GM18517 (cell line): Measurements from ENCODE around the gene ARL15.
"Not testable (repeated sequence)": the region's sequence is repeated elsewhere in the genome, so short reads cannot be mapped to it uniquely, and the experiment has no call there.

ENCODE experiments used
- ATAC-seq: cut with Tn5 transposase; IDR thresholded peaks from one replicate; pipeline ENCODE4 v1.9.1; 2021; ENCODE audit warnings: mild to moderate bottlenecking, moderate library complexity; ENCODE audit not compliant: unreplicated experiment

The ARL15 gene

DNA sequence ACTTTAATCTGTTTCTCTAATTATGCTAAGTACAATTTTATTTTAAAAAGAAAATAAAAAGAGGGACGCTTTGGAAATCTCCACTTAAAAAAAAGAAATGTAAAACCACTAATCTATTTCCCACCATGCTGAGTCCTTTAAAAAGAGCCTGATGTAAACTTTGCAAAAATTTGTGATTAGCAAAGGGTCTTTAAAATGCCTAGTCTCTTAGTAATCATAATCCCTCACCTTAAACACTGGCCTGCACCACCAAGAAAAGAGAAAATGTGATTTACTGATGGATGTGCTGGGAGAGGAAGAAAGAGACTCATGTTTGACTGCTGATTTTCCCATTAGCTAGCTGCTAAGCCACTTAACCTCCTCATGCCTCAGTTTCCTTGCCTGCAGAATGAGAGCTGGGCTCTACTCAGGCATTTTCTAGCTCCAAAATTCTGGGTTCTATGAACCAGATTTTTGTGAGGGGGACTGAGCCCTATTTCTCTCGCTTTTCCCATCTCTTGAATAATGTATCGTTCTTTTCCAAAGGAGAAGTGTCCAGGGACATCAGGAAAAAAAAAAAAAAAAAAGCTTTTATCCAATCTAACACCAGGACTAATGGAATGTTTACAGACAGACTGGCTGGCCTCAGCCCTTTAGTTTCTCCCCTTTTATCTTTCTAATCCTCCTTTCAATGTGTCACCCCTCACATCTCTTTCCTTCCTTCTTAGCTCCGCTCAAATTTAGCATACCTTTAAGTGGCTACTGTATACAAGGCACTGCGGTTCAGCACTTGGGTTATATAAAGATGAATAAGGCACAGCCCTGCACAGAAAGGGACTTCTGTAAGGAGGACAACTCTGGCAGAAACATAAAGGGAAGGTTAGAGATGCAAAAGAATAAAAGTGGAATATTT, 312.4 kb downstream of the ARL15 start:
- ATAC-seq: no peak

DNA sequence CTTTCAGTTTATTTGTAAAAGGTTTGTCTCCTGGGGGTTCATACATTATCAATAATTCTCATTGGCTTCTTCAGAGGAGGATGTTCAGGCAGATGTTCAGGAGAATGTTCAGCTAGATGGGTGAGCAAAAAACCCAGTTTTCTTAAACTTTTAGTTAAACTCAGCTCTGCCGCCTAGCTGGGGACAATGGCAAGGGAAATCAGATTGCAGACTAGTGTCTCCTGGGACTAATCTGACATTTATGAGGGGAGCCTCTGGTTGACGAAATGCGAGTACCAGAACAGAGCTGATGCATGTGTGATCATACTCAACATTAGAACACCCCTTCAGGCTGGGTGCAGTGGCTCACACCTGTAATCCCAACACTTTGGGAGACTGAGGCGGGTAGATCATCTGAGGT, 314.4 kb downstream of the ARL15 start:
- no peak for ATAC-seq

DNA sequence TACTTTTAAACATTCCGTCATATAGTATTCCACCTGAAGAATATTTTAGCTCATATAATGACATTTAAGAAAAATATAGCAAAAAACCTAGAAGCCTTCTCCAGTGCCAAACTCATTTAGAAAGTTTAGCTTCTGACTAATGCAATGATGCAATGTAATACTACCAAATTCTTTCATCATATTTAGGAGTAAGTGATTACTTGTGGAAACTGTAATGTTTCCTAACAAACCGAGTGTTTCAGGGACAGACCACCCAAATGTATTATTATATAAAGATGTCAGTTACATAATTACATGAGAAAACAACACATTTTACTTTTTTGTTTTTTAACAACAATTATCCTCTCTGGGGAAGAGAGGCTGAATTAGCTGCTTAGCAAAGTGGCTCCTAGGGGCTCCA, 316.2 kb downstream of the ARL15 start:
- ATAC-seq: no peak

DNA sequence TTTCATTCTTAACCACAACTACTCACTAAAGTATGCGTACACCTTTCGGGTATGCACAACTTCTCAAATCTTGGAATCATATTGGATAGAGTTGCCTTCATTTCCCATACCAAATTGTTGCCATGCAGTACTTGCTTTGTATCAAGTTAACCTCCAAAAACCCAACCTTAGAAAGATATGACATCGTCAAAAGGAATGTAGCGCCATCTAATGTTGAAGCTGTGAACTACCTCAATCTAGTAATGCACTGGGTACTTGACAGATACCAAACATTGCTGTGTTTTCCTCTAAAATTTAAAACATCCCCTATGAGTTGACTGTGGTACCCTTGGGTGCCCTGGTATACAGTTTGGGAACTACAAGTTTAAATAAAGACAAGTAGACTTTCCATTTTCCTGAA, 318.4 kb downstream of the ARL15 start:
- no peak for ATAC-seq

DNA sequence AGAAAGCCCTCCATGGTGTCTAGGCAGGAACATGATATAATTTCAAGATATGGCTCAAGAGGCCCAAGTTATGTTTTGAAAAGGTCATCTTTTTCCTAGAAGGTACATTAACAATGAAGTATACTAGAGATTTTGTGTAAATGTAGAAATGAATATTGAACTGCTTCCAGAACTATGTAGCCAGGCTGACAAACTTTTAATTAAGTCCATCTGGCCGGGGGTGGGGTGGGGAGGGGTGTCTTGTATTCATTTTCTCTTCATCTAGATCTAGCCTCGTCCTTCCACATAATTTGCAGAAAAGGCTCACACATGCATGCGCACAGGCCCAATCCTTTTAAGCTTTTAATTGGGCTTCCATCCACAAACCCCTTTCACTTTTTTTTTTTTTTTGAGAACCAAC, 323.3 kb downstream of the ARL15 start:
- ATAC-seq: no peak

DNA sequence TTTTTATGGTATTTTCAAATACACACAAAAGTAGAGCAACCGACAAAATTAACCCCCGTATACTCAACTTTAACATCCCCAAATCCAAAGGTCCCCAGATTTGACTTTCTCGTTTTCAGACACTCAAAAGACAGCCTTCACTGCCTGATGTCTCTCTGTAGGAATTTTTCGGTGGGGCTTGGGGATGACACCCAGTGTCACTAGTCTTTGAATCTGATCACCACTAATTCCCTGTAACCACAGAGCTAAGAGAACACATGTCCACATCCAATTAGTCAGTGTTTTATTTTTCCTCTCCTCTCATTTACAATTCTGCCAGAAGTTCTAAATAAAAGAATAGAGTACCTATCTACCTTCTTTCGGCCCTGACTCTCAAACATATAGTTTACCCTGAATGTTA, 324.6 kb downstream of the ARL15 start:
- ATAC-seq: no peak

DNA sequence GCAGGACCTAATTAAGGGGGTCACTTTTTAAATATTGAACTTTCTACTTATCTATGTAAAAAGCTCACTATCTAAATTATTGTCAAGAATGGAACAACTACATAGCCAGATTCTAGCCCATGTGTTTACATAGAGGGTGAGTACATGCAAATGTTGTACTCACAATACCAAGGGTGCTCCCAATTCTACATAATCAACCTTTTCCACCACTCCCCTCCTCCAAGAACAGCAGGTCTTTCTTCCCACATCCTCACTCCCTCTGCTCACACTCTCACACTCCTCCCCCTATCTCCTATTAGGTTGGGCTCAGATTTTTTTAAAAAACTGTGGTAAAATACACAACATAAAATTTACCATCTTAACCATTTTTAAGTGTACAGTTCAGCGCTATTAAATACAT, 325.4 kb downstream of the ARL15 start:
- ATAC-seq: no peak

DNA sequence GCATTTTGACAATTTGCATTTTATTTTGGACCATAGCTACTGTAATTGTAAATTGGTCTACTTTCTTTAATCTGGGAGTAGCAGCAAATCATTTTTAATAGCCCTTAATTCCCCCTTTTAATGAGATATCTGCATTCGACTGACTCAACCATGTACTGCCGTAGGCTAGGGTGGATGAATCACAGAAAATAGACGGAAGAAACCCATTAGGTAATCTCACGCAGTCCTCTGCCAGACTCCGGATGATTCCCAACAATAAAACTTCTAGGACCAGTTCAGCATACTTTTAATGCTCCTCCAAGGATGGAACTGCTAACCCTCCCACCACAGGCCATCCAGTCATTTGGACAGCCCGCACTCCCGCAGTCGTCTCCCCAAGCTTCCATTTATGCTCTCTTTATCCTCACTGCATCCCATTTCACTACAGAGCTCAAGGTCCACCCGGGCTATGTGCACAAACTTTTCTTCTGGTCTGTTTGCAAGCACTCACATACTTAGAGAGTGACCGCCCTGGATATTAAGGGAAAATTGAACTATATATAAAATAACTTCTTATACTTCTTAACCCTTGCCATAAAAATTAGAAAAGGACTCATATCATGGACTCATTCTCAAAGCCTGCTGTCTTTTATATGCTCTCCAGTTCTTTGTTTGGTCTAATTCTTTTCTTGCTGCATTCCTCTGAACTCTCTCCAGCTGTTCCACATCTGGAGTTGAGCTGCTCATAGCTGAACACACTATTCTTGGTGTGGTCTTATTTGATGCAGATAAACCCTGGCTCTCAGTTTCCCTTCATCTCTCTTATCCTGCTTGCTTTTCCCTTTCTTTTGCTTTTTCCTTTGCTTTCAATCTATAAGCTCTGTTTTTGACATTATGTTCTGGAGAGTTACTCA, 326.6 kb downstream of the ARL15 start:
- ATAC-seq: no peak

DNA sequence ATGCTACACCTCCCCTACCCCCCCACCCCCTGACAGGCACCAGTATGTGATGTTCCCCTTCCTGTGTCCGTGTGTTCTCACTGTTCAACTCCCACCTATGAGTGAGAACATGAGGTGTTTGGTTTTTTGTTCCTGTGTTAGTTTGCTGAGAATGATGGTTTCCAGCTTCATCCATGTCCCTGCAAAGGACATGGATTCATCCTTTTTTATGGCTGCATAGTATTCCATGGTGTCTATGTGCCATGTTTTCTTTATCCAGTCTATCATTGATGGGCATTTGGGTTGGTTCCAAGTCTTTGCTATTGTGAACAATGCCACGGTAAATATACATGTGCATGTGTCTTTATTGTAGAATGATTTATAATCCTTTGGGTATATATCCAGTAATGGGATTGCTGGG, 328.1 kb downstream of the ARL15 start:
- ATAC-seq: not testable (repeated sequence)

DNA sequence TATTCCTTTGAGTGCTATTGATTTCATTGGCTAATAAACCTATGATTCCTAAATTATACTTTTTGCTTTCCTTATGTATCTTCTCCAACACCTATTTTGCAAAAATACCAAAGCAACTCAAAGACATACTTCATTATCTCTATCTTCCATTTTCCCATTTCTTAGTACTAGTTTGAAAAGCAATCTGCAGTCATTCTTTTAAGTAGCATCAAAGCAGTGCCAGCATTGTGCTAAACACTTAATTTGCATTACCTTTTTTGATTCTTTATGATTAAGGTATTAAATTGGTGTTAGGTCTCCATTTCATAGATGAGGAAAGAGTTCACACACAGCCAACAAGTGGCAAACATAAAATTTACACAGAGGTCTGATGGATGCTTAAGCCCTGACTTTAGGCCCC, 330.3 kb downstream of the ARL15 start:
- ATAC-seq: no peak

DNA sequence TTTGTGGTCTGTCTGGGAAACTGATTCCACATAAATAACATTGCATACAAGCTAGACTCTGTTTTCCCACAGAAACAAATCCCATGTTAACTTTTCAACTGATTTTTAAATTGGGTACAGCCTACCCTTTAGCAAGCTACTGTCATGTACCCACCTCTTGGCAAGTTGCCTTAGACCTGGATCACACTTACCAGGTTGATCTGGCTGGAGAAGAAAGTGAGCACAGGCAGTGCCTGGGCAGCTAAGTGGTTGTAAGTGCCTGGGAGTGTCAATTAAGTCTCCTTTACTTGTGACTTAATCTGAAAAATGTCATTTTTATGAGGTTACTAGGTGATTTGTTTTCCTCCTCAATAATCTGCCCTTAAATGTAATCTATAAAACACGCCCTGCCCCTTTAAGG, 336.4 kb downstream of the ARL15 start:
- no peak for ATAC-seq

DNA sequence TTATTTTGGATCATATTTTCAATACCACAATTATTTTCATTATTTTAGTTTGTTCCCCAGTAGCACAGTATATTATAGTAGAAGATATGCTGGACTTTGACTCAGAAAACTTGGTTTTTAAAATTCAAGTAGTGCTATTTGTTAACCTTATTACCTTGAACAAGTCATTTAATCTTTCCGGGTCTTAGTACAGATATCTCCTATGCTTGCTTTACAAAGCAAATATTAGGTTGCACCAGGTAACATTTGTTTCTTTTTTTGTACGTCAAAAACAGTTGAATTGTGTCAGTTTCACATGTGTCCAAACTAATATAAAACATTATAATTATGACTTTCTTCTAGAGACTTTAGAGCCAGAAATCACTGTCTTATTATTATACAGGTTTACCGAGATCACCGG, 338.1 kb downstream of the ARL15 start:
- no peak for ATAC-seq

DNA sequence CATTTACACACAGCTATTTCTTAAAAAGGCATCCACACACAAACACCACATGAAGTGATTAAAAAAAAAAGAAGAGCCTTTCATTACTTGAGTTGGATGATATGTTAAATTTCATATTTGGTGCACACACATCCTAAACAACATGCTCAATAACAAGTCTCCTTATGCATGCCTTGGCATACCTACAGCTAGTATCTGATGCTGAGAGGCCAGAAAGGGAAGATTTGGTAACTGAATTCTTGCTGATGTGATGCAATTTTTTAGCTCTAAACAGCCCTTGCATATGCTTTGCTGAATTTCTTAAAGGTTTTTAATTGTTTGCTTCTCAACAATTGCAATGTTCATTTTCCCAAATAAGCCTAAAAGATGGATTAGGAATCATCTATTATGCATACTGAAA, 338.8 kb downstream of the ARL15 start:
- ATAC-seq: no peak

DNA sequence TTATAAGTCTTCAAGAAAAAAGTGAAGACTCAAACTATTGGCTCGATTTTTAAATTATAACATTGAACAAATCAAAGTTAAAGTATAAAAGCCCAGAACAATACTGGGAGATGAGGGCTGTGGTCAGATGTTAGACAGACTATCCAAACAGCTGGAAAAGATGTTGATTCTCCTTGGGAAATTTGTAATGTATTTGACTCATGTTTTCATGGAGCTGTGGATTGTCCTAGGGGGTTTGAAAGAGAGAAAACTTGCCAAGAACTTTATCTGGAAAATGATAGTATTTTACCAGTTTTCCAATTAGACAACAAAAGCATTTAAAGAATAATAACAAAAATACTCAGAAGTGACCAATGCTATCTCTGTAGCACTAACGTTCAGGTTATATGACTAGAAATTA, 339.2 kb downstream of the ARL15 start:
- no peak for ATAC-seq

DNA sequence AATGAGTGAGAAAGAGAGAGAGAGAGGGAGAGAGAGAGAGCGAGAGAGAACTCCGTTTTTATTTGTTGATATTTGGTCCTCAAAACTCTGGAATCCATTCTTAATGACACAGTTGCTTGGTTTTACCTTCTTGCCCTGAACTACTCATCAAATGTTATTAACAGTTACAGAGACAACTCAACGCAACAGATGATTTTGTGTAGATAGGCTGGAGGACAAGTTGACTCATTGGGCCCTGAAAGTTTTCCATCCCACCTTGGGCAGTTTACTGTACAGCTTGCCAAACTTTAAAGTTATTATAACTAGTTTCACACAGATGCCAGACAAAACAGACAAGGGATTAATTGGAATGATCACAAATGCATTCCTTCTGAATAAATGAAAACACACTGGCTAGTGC, 339.9 kb downstream of the ARL15 start:
- no peak for ATAC-seq

DNA sequence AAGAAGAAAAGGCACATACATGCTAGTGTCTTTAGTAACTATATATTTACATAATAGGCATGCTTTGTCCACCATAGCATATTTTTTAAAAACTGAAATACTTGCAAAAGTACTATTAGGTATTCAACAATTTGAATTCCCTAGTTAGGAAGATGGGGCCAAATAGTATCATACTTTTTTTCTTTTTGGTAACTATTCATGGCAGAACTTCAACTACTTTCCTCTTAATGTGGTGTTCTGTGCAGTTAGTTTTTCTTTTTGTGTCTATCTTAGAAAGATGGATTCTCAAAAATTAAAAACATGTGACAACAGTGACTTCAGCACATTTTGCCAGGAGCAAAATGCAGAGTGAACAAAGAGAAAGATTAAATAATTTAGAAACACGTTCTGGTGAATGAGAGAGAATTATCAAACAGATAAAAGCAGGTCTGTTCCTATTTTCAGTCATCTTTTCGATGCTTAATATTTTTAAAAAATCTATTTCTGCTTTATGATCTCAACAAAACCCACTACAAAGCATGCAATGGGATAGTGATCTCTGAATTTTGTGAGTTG, 341.1 kb downstream of the ARL15 start:
- ATAC-seq: no peak

DNA sequence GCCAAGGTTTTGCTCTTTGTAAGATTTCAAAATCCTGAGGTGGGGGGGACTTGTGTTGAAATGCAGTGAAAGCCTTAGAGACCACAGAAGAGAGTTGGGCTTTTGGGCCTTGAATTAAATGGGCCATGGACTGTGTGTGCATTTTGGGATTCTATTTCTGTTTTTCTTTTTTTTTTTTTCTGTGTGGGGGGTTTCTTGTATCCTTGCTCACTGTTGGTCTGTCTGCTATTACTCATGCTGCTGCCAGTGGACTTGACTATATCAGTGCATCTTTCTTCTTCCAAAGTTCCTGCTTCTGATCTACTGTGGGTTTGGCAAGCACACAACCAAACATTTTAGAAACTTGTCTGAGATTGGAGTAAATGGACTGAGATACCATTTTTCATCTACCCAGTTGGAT, 344.9 kb downstream of the ARL15 start:
- no peak for ATAC-seq

DNA sequence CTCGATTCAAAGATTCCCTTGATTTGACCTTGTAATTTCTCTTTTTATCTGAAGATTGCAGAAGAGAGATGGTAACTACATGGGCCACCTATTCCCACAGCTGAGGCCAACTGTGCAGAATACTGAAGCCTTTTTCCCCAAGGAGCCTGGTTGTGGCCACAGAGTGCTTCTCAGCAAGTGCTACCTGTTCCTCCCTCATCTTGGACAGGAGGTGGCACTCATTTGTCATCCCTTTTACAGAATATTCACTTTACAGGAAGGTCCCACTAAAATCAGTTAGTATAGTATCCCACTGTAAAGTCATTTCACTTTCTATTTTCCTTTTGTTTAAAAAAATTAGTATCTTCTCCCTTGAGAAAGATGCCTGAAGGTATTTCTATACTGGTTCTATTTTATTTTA, 346.4 kb downstream of the ARL15 start:
- no peak for ATAC-seq

DNA sequence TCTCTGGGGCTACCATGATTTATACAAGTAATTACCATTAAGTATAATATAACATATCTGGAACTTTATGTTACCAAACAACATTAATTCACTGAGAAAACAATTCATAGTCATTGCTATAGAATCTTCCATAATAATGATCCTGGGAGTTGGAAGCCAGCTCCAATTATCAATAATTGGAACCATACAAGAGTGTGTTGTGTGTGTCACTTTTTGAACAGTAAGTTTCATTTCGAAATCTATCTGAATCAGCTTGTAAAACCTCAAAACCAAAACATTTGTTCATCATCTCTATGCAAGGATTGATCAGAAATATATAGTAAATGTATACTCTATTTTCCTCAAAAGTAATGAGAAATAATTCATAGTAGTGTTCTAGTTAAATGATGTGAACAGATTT, 348.1 kb downstream of the ARL15 start:
- ATAC-seq: no peak

DNA sequence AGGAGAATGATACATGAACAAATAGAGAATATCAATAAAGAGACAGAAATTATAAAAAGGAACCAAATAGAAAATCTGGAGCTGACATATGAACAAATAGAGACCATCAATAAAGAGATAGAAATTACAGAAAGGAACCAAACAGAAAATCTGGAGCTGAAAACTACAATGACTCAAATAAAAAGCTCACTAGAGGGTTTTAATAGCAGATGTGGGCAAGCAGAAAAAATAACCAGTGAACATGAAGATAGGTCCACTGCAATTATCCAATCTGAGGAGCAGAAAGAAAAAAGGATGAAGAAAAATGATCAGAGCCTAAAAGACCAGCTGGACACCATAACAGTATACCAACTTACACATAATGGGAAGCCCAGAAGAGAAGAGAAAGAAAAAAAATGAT, 353.7 kb downstream of the ARL15 start:
- no peak for ATAC-seq

DNA sequence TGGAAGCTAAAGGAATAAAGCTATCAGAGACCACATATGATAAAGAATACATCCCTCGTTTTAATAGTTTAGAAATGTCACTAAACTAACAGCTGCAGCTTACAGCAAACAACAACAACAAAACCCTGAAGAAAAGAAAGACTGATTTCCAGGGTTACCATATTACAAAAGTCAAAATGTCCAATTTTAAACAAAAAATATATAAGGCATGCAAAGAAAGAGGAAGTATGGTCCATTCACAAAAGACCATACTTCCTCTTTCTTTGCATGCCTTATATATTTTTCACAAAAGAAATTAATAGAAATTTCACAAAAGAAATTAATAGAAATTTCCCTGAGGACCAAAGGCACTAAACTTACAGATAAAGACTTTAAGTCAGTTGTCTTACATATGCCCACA, 354.2 kb downstream of the ARL15 start:
- ATAC-seq: no peak

DNA sequence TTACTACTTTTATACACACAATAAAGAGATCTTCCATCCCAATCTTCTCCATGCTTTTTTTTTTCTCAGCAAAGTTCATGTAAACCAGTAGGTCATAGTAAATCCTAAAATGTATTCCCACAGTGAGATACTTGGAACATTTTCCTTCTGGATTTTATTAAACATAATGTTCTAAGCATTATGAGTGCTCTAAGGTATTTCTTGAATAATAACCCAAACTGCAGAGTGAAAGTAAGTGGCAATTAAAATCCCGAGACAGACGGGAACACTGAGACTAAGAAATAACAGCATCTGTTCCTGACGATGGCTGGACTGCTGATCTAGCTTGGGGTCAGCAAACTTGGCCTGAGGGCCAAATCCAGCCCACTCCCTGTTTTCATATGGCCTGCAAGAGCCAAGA, 359.8 kb downstream of the ARL15 start:
- no peak for ATAC-seq
